B cell (primary cell): ENCODE measurements around the gene SLC15A3. TPM values are rescaled to one million over a fixed set of nuclear protein-coding genes. Genes with fewer than 3 reads are reported as not detected.

Source experiments
- ATAC-seq: fragments of 200-7000 bp; cut with Tn5 transposase; one replicate; pipeline ENCODE4 v1.10.0; 2021; ENCODE audit warnings: low read depth, mild to moderate bottlenecking, moderate number of reproducible peaks, moderate library complexity
- CTCF ChIA-PET: fragments of 350-600 bp; sonication (Branson Sonifier 250); formaldehyde crosslinking; loops from one replicate; lab custom pipeline; 2021; ENCODE audit warnings: antibody characterized with exemption, inconsistent platforms; lab: Charles Lee
- POLR2A ChIA-PET: fragments of 350-600 bp; sonication (Branson Sonifier 250); formaldehyde crosslinking; loops from one replicate; lab custom pipeline; 2021; ENCODE audit warnings: antibody characterized with exemption; lab: Charles Lee
- DNase-seq: peaks from one replicate; pipeline ENCODE4 v3.0.0; 2013
- H2AFZ ChIP-seq: 2 replicates; pipeline ENCODE4 v1.6.1; 2012; ENCODE audit warnings: mild to moderate bottlenecking, low read depth, low read length; ENCODE audit not compliant: insufficient read depth, poor library complexity, severe bottlenecking
- H3K27ac ChIP-seq, 2 donors: 1 replicate in 1 of 2; 2 replicates in 1 of 2; pipeline ENCODE4 v1.5.1; 2012 to 2013; ENCODE audit warnings: low read length in 2 of 2, mild to moderate bottlenecking in 2 of 2, moderate library complexity in 1 of 2
- H3K27me3 ChIP-seq, 4 experiments: fragments of 200-600 bp in 1 of 4; sonication (generic) in 1 of 4; replicated peaks in 1 of 4; 1 replicate in 2 of 4; 2 replicates in 2 of 4; pipeline versions ENCODE4 v1.6.1 to v1.7.0; 2013 to 2016; ENCODE audit warnings: low read length in 3 of 4, mild to moderate bottlenecking in 2 of 4, mixed read lengths in 1 of 4, moderate library complexity in 1 of 4; ENCODE audit not compliant: insufficient read depth in 4 of 4, control insufficient read depth in 3 of 4; ENCODE audit errors: control extremely low read depth in 1 of 4
- H3K36me3 ChIP-seq, 2 experiments: replicated peaks in 1 of 2; 1 replicate in 1 of 2; 2 replicates in 1 of 2; pipeline versions ENCODE4 v1.6.1 to v1.7.1; 2013; ENCODE audit warnings: low read length in 1 of 2; ENCODE audit not compliant: insufficient read depth in 2 of 2, control insufficient read depth in 1 of 2; ENCODE audit errors: control extremely low read depth in 1 of 2, extremely low read depth in 1 of 2
- H3K4me1 ChIP-seq, 2 donors: fragments of 200-600 bp in 1 of 2; sonication (generic) in 1 of 2; 1 replicate in 1 of 2; 2 replicates in 1 of 2; pipeline versions ENCODE4 v1.5.1 to v1.6.1; 2013 to 2017; ENCODE audit warnings: low read length in 2 of 2; ENCODE audit not compliant: control insufficient read depth in 2 of 2, insufficient read depth in 2 of 2
- H3K4me2 ChIP-seq: replicated peaks from 2 replicates; pipeline ENCODE3; 2012; ENCODE audit warnings: mild to moderate bottlenecking, low read depth, low read length; ENCODE audit not compliant: poor library complexity, severe bottlenecking
- H3K4me3 ChIP-seq, 5 experiments: fragments of 200-600 bp in 1 of 5; sonication (generic) in 1 of 5; 1 replicate in 3 of 5; 2 replicates in 2 of 5; pipeline versions ENCODE4 v1.5.1 to v1.7.0; 2011 to 2016; ENCODE audit warnings: low read length in 4 of 5, mild to moderate bottlenecking in 4 of 5, low read depth in 2 of 5, control low read depth in 1 of 5, moderate library complexity in 1 of 5; ENCODE audit not compliant: insufficient read depth in 1 of 5; ENCODE audit errors: control extremely low read depth in 1 of 5, extremely low read depth in 1 of 5
- H3K79me2 ChIP-seq: fragments of 200-600 bp; sonication (generic); one replicate; pipeline ENCODE4 v1.6.0; 2016; ENCODE audit warnings: low read length; ENCODE audit not compliant: control insufficient read depth, insufficient read depth
- H3K9ac ChIP-seq: fragments of 200-600 bp; sonication (generic); 2 replicates; pipeline ENCODE4 v1.6.1; 2017; ENCODE audit warnings: mild to moderate bottlenecking, low read length, moderate library complexity
- H3K9me3 ChIP-seq, 3 donors: one replicate each; pipeline versions ENCODE4 v1.6.1 to v1.7.1; 2013; ENCODE audit warnings: low read length in 2 of 3; ENCODE audit not compliant: control insufficient read depth in 2 of 3, insufficient read depth in 1 of 3; ENCODE audit errors: control extremely low read depth in 1 of 3
- H4K20me1 ChIP-seq: 2 replicates; pipeline ENCODE4 v1.6.0; 2012; ENCODE audit warnings: mild to moderate bottlenecking, low read length; ENCODE audit not compliant: insufficient read depth, control insufficient read depth, poor library complexity, severe bottlenecking
- H3K27ac Mint-ChIP-seq: one replicate; pipeline ENCODE4 v1.8.0; 2021; ENCODE audit warnings: mixed read lengths
- H3K27me3 Mint-ChIP-seq: one replicate; pipeline ENCODE4 v1.8.0; 2021; ENCODE audit warnings: mixed read lengths
- H3K4me1 Mint-ChIP-seq: one replicate; pipeline ENCODE4 v1.8.0; 2021; ENCODE audit warnings: mixed read lengths
- H3K4me3 Mint-ChIP-seq: one replicate; pipeline ENCODE4 v1.8.0; 2021; ENCODE audit warnings: mixed read lengths
- H3K9me3 Mint-ChIP-seq: one replicate; pipeline ENCODE4 v1.8.0; 2022; ENCODE audit warnings: mixed read lengths; ENCODE audit not compliant: insufficient read depth
- CTCF ChIP-seq: fragments of 200-600 bp; IDR thresholded peaks from one replicate; pipeline ENCODE4 v1.8.0; 2022; ENCODE audit warnings: antibody characterized with exemption, mild to moderate bottlenecking
- EZH2 ChIP-seq: IDR thresholded peaks from 2 replicates; pipeline ENCODE4 v1.6.1; 2012; ENCODE audit warnings: borderline replicate concordance, low read depth, mild to moderate bottlenecking, moderate library complexity, low read length; ENCODE audit not compliant: insufficient read depth, poor library complexity, severe bottlenecking
- WGBS: methylation state at CpG from one replicate; pipeline ENCODE4 v1.1.5; 2013; ENCODE audit warnings: missing lambda C conversion rate; ENCODE audit not compliant: insufficient coverage; 5-methylcytosine and 5-hydroxymethylcytosine counted together
- intact Hi-C: fragments of 100-400 bp; cut with micrococcal nuclease; formaldehyde crosslinking; loops from one replicate; pipeline ENCODE4 v1.10.0; 2022
- polyA plus RNA-seq: library from polyadenylated mRNA; depleted of rRNA; stranded (reverse); fragments of >200 nt; gene quantifications from 2 replicates; pipeline ENCODE4 v1.2.3, GENCODE V29; 2012
- total RNA-seq, 2 donors: library from RNA; stranded (reverse); fragments of 120-200 nt in 1 of 2; gene quantifications; 1 replicate in 1 of 2; 2 replicates in 1 of 2; pipeline versions ENCODE4 v1.2.3 to v1.2.4, GENCODE V29; 2013 to 2022

Gene SLC15A3
- total and polyA plus RNA-seq, 2 donors (not counting 1 experiment from before 2014, with no cell fraction given), result 61.5 to 91.4 TPM

GRCh38 chr11:60994541-60995080 lies 42.6 kb upstream of the SLC15A3 start:
- H3K27me3 Mint-ChIP-seq, result peaks cover 9% of the 10 kb centered on the region
- Histone ChIP-seq H3K4me2 (no peak overlapping the region), H3K79me2 (peaks cover 6% of the 10 kb centered on the region), H4K20me1 (no peaks in the 10 kb centered on the region), H3K9me3 (no peaks in the 10 kb centered on the region), H2AFZ (no peak overlapping the region), H3K36me3 (no peaks in the 10 kb centered on the region), H3K27ac (no peak overlapping the region), H3K27me3 (no peaks in the 10 kb centered on the region), H3K9ac (no peak overlapping the region), H3K4me3 (no peak overlapping the region), H3K4me1 (peaks cover 2% of the 10 kb centered on the region in 2 donors)
- H3K4me3 Mint-ChIP-seq, result no peak overlapping the region
- POLR2A ChIA-PET, result no interaction called here
- no peak overlapping the region for H3K27ac Mint-ChIP-seq
- CTCF ChIA-PET, result interaction anchor here (0.7 to 1.2 kb wide), 3 partner anchors 24 to 227 kb away, joined by 3 to 4 read pairs (median 3); no protein-coding TSS in a partner anchor
- intact Hi-C loops, result no loop called here
- H3K9me3 Mint-ChIP-seq, result no peaks in the 10 kb centered on the region
- 93% methylated on average over 3 of the region's 7 CpGs for WGBS
- H3K4me1 Mint-ChIP-seq, result peaks cover 9% of the 10 kb centered on the region
- ATAC-seq (no peak), DNase-seq (no peak)
- TF ChIP-seq EZH2 (no peak), CTCF (no peak)

DNA sequence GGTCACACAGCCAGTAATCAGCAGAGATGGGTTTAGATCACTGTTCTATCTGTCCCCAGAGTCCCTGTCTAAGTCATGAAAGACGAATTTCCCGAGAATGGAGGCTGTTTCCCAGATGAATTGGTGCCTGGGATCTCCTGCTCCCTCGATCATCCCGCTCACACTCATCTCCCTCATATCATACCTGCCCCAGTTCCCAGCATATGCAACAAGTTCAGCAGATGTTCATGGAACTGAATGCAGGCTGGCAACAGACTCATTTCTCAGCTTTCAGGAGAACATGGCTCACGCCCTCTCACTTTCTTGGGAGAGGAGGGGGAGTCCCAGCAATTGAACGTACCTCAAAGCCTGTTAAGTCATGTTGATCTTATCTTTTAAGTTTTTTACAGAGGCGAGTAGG lies 41.6 kb upstream of the SLC15A3 start:
- Mint-ChIP-seq H3K27ac (no peak overlapping the region), H3K27me3 (peaks cover 9% of the 10 kb centered on the region)

More for the DNA sequence above, 41.6 kb upstream of the SLC15A3 start:
- Histone ChIP-seq H3K27me3 (no peaks in the 10 kb centered on the region), H3K79me2 (peaks cover 6% of the 10 kb centered on the region), H3K4me1 (peaks cover 11 to 12% of the 10 kb centered on the region in 2 donors), H3K36me3 (no peaks in the 10 kb centered on the region), H2AFZ (no peak overlapping the region), H3K27ac (no peak overlapping the region), H3K9ac (no peak overlapping the region), H3K4me2 (no peak overlapping the region), H3K9me3 (no peaks in the 10 kb centered on the region), H4K20me1 (no peaks in the 10 kb centered on the region), H3K4me3 (no peak overlapping the region)
- peaks cover 19% of the 10 kb centered on the region for H3K4me1 Mint-ChIP-seq
- intact Hi-C loops, result no loop called here
- ATAC-seq (no peak), DNase-seq (no peak)
- TF ChIP-seq CTCF, result no peak
- ChIA-PET CTCF (interaction anchor here (0.9 to 1.5 kb wide), 2 partner anchors 9 to 10 kb away, joined by 3 to 4 read pairs; no protein-coding TSS in a partner anchor), POLR2A (no interaction called here)
- H3K4me3 Mint-ChIP-seq, result no peak overlapping the region
- no peaks in the 10 kb centered on the region for H3K9me3 Mint-ChIP-seq
- 84% methylated on average over 6 of the region's 7 CpGs for WGBS
